ENCODE measurements around the gene ESF1. TPM values are rescaled to one million over a fixed set of nuclear protein-coding genes. Genes with fewer than 3 reads are reported as not detected.

ESF1 gene
- total and polyA plus RNA-seq, 10 of the 15 experiments (the other 5 are each of a cell fraction or from before 2014, with no cell fraction given): 9.2 to 36.2 (median 18.4) TPM

DNA sequence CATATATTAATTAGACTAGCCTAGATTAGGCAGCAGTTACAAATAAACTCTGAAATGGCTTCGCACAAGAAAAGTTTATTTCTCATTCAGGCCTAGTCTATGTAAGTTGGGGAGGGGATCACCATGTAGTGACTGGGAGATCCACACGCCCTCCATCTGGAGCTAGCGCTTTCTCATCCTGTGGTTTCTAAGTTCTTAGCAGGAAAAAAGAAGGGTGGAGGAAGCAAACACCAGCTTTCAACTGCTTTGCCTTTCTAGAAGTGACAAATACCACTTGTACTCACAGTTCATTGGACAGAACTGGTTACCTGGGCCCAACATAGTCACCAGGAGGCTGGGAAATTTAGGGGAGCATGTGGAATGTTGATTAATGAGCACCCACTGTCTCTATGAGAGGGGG lies 46.8 kb upstream of the ESF1 start:
- Histone ChIP-seq H3K4me1 (ENCODE audit: control insufficient read depth, insufficient read depth, low read length) (no peaks in the 10 kb centered on the region), H3K27me3 (replicated peaks in 1 of 2; ENCODE audit: control insufficient read depth in 2 of 2, insufficient read depth in 2 of 2, low read length in 1 of 2) (no peaks in the 10 kb centered on the region), H3K79me2 (ENCODE audit: control insufficient read depth, insufficient read depth, low read length) (no peaks in the 10 kb centered on the region), H3K9ac (ENCODE audit: control insufficient read depth, insufficient read depth, low read length) (no peak overlapping the region), H4K20me1 (ENCODE audit: control insufficient read depth, insufficient read depth) (no peaks in the 10 kb centered on the region), H3K9me3 (replicated peaks; ENCODE audit: control insufficient read depth, insufficient read depth, low read length) (no peaks in the 10 kb centered on the region), H3K27ac (ENCODE audit: control insufficient read depth, insufficient read depth) (no peak overlapping the region), H2AFZ (ENCODE audit: control insufficient read depth, low read depth, low read length) (no peak overlapping the region), H3K4me3 (no peak overlapping the region), H3K4me2 (ENCODE audit: control insufficient read depth, insufficient read depth) (no peak overlapping the region), H3K36me3 (ENCODE audit: control insufficient read depth in 2 of 2, insufficient read depth in 2 of 2, low read length in 1 of 2) (no peaks in the 10 kb centered on the region)
- POLR2A ChIA-PET: no interaction called here
- SMC1A ChIA-PET (ENCODE audit: uncharacterized antibody, unreplicated experiment): no interaction called here
- CTCF ChIA-PET: interaction anchor here (2.0 kb wide), 1 partner anchor 10 kb away, joined by 5 read pairs; no protein-coding TSS in a partner anchor
- RAD21 ChIA-PET (ENCODE audit: unreplicated experiment): no interaction called here
- TF ChIP-seq ZNF24 (IDR thresholded peaks at IDR 0.05): no peak
- TF ChIP-seq SUPT20H (IDR thresholded peaks at IDR 0.05; ENCODE audit: borderline replicate concordance, control insufficient read depth, low read depth, low read length): no peak
- TF ChIP-seq POLR2A (IDR thresholded peaks at IDR 0.05; ENCODE audit: low read depth, low read length): no peak
- no peak for TF ChIP-seq TCF3 (IDR thresholded peaks at IDR 0.05; ENCODE audit: borderline replicate concordance, insufficient read depth, low read depth, low read length)
- TF ChIP-seq NBN (IDR thresholded peaks at IDR 0.05): no peak
- TF ChIP-seq ZNF274 (IDR thresholded peaks at IDR 0.05; ENCODE audit: insufficient read depth, insufficient read length): no peak
- TF ChIP-seq CBX5 (IDR thresholded peaks at IDR 0.05; ENCODE audit: low read depth): no peak
- BruUV-seq (replicated peaks): no TSS peak
- DNase-seq (ENCODE audit: low read depth, low spot score): no peak
- in situ Hi-C loops (cut with MboI) (no loop called here), intact Hi-C loops (cut with micrococcal nuclease; ENCODE audit: unreplicated experiment) (no loop called here)
- WGBS (ENCODE audit: insufficient coverage, insufficient replicate concordance, low lambda C conversion rate, missing lambda C conversion rate): 44% methylated on average over 3 of the region's 3 CpGs
- no peak for FAIRE-seq
- ATAC-seq: no peak

DNA sequence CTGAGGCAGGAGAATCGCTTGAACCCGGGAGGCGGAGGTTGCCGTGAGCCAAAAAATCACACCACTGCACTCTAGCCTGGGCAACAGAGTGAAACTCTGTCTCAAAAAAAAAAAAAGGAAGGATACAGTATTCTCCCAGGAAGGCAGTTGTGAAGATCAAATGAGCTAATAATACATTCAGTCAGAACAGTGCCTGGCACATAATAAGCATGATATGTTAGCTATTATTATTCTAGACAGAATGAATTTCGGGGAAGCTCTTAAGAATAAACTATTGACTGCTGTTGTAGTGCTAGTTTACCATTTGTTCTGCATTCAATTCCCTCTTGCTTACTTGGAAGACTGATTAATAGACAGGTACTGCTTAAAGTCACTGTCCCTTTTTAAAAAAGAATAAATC lies 40.7 kb upstream of the ESF1 start:
- ChIA-PET CTCF (interaction anchor here (1.2 to 1.4 kb wide), 2 partner anchors 8 to 54 kb away, joined by 4 to 7 read pairs; no protein-coding TSS in a partner anchor), SMC1A (ENCODE audit: uncharacterized antibody, unreplicated experiment) (interaction anchor here (0.6 kb wide), 1 partner anchor 48 kb away, joined by 3 read pairs; no protein-coding TSS in a partner anchor), RAD21 (ENCODE audit: unreplicated experiment) (no interaction called here), POLR2A (interaction anchor here (1.0 kb wide), 1 partner anchor 48 kb away, joined by 3 read pairs; no protein-coding TSS in a partner anchor)
- no peaks in the 10 kb centered on the region for H3K79me2 ChIP-seq (ENCODE audit: control insufficient read depth, insufficient read depth, low read length)
- no peak overlapping the region for H3K4me3 ChIP-seq
- no peaks in the 10 kb centered on the region for H3K36me3 ChIP-seq (ENCODE audit: control insufficient read depth in 2 of 2, insufficient read depth in 2 of 2, low read length in 1 of 2)
- H3K4me2 ChIP-seq (ENCODE audit: control insufficient read depth, insufficient read depth): no peak overlapping the region
- TF ChIP-seq ASH2L (IDR thresholded peaks at IDR 0.05; ENCODE audit: borderline replicate concordance, low read depth) (no peak), NR2F1 (conservative IDR thresholded peaks at IDR 0.05) (no peak), RCOR1 (conservative IDR thresholded peaks at IDR 0.05; ENCODE audit: low read depth, low read length) (no peak)
- H3K9me3 ChIP-seq (replicated peaks; ENCODE audit: control insufficient read depth, insufficient read depth, low read length): no peaks in the 10 kb centered on the region
- no peaks in the 10 kb centered on the region for H3K27me3 ChIP-seq (replicated peaks in 1 of 2; ENCODE audit: control insufficient read depth in 2 of 2, insufficient read depth in 2 of 2, low read length in 1 of 2)
- H3K4me1 ChIP-seq (ENCODE audit: control insufficient read depth, insufficient read depth, low read length): no peaks in the 10 kb centered on the region
- H3K27ac ChIP-seq (ENCODE audit: control insufficient read depth, insufficient read depth): no peak overlapping the region
- in situ Hi-C loops (cut with MboI): no loop called here
- no peak overlapping the region for H2AFZ ChIP-seq (ENCODE audit: control insufficient read depth, low read depth, low read length)
- H3K9ac ChIP-seq (ENCODE audit: control insufficient read depth, insufficient read depth, low read length): no peak overlapping the region
- BruUV-seq (replicated peaks): no TSS peak
- 74% methylated on average over 5 of the region's 5 CpGs for WGBS (ENCODE audit: insufficient coverage, insufficient replicate concordance, low lambda C conversion rate, missing lambda C conversion rate)
- FAIRE-seq (no peak), ATAC-seq (no peak), DNase-seq (ENCODE audit: low read depth, low spot score) (no peak)
- intact Hi-C loops (cut with micrococcal nuclease; ENCODE audit: unreplicated experiment): no loop called here
- no peaks in the 10 kb centered on the region for H4K20me1 ChIP-seq (ENCODE audit: control insufficient read depth, insufficient read depth)

Data from GM12878 (cell line).